Measurements from ENCODE around the gene PRLH. TPM values are rescaled to one million over a fixed set of nuclear protein-coding genes. Genes with fewer than 3 reads are reported as not detected.

PRLH gene
- total RNA-seq, 1 donor from 2014 or later, result not detected

- Mint-ChIP-seq H3K36me3 (ENCODE audit: insufficient read depth) (no peaks in the 10 kb centered on the region), H3K27me3 (peaks cover 25% of the 10 kb centered on the region), H3K27ac (no peak overlapping the region), H3K9me3 (ENCODE audit: low read depth) (peaks cover 3% of the 10 kb centered on the region), H3K4me3 (ENCODE audit: low read depth) (no peak overlapping the region), H3K4me1 (ENCODE audit: low read depth) (no peaks in the 10 kb centered on the region)
- no peak for DNase-seq (ENCODE audit: low spot score, unreplicated experiment)
- TF ChIP-seq CTCF (IDR thresholded peaks at IDR 0.05; ENCODE audit: unreplicated experiment), result no peak
Measured at GRCh38 chr2:237557633-237558015, 8.8 kb upstream of the PRLH start.

- Mint-ChIP-seq H3K9me3 (ENCODE audit: low read depth) (no peaks in the 10 kb centered on the region), H3K27me3 (peaks cover 31% of the 10 kb centered on the region), H3K36me3 (ENCODE audit: insufficient read depth) (no peaks in the 10 kb centered on the region), H3K4me1 (ENCODE audit: low read depth) (no peaks in the 10 kb centered on the region), H3K27ac (no peak overlapping the region), H3K4me3 (ENCODE audit: low read depth) (no peak overlapping the region)
- no peak for DNase-seq (ENCODE audit: low spot score, unreplicated experiment)
- no peak for TF ChIP-seq CTCF (IDR thresholded peaks at IDR 0.05; ENCODE audit: unreplicated experiment)
Measured at GRCh38 chr2:237558961-237559641, 7.3 kb upstream of the PRLH start.

- DNase-seq (ENCODE audit: low spot score, unreplicated experiment), result no peak
- H3K9me3 Mint-ChIP-seq (ENCODE audit: low read depth), result no peaks in the 10 kb centered on the region
- no peak overlapping the region for H3K4me3 Mint-ChIP-seq (ENCODE audit: low read depth)
- H3K36me3 Mint-ChIP-seq (ENCODE audit: insufficient read depth), result no peaks in the 10 kb centered on the region
- H3K27me3 Mint-ChIP-seq, result peaks cover 32% of the 10 kb centered on the region
- H3K27ac Mint-ChIP-seq, result no peak overlapping the region
- no peak for TF ChIP-seq CTCF (IDR thresholded peaks at IDR 0.05; ENCODE audit: unreplicated experiment)
- H3K4me1 Mint-ChIP-seq (ENCODE audit: low read depth), result no peaks in the 10 kb centered on the region
Measured at GRCh38 chr2:237561221-237561620, 5.2 kb upstream of the PRLH start.

- no peaks in the 10 kb centered on the region for H3K36me3 Mint-ChIP-seq (ENCODE audit: insufficient read depth)
- peak; percentile 60 for DNase-seq (ENCODE audit: low spot score, unreplicated experiment)
- H3K9me3 Mint-ChIP-seq (ENCODE audit: low read depth), result no peaks in the 10 kb centered on the region
- H3K27me3 Mint-ChIP-seq, result peaks cover 22% of the 10 kb centered on the region
- no peaks in the 10 kb centered on the region for H3K4me1 Mint-ChIP-seq (ENCODE audit: low read depth)
- H3K4me3 Mint-ChIP-seq (ENCODE audit: low read depth), result no peak overlapping the region
- no peak for TF ChIP-seq CTCF (IDR thresholded peaks at IDR 0.05; ENCODE audit: unreplicated experiment)
- no peak overlapping the region for H3K27ac Mint-ChIP-seq
Measured at GRCh38 chr2:237563816-237564215, 2.6 kb upstream of the PRLH start.

- DNase-seq (ENCODE audit: low spot score, unreplicated experiment), result no peak
- Mint-ChIP-seq H3K36me3 (ENCODE audit: insufficient read depth) (no peaks in the 10 kb centered on the region), H3K9me3 (ENCODE audit: low read depth) (no peaks in the 10 kb centered on the region), H3K4me1 (ENCODE audit: low read depth) (no peaks in the 10 kb centered on the region), H3K4me3 (ENCODE audit: low read depth) (no peak overlapping the region), H3K27ac (no peak overlapping the region), H3K27me3 (peaks cover 17% of the 10 kb centered on the region)
- TF ChIP-seq CTCF (IDR thresholded peaks at IDR 0.05; ENCODE audit: unreplicated experiment), result no peak
Measured at GRCh38 chr2:237564526-237565131, 1.7 kb upstream of the PRLH start.
